ENCODE results near the gene SOST.
"Not testable (repeated sequence)": the region's sequence is repeated elsewhere in the genome, so short reads cannot be mapped to it uniquely, and the experiment has no call there.

Gene SOST

DNA sequence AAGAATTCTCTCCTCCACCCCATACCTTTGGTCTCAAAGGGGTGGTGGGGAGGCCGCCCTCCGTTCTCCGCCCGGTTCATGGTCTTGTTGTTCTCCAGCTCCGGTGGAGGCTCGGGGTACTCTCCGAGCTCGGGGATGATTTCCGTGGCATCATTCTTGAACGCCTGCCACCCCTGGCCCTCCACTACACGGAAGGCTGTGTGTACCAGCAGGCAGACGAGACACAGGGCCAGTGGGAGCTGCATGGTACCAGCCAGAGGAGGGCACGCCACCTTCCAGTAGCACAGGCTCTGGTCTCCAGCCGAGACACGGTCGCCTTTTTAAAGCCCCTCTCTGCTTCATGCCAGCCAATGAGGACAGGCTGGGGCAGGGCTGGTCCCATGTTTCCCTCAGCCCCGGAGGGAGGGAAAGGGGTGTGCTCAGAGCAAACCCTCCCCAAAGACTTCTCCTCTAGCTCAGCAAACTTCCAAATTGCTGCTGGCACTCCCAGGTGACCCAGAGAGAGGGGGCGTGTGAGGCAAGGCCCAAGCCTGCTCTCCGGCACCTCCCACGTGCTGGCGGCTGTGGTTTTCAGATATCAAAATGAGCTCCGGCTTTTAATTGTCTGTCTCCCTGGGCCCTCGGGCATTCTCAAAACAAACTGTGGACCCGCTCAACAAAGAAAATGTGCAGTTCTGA, at the start of gene SOST:
TSS of gene SOST (minus strand) at position 295 of the 678 bp plus-strand sequence. CDS start at position 245, 50 bp downstream.
- H3K4me3 ChIP-seq (ENCODE audit: low read depth, low read length), result no peak within 1 kb of the TSS

DNA sequence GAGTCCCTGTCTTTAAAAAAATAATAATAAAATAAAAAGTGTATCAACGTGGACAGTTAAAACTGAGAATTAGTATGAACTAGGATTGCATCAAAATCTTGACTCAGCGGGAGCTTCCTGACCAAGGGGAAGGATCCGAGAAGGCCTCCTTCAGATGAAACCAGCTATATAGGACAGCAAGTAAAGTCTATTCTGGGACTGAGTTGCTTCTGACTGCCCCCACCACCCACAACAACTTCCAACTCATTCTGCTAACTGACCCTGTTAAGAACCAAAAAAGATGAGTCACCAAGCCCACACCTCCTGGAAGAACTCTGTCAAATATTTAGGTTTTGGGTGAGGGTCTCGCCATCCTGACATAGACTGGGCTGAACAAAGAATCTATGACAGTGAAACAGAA, 49.5 kb upstream of the SOST start:
- no peak overlapping the region for H3K4me3 ChIP-seq (ENCODE audit: low read depth, low read length)

DNA sequence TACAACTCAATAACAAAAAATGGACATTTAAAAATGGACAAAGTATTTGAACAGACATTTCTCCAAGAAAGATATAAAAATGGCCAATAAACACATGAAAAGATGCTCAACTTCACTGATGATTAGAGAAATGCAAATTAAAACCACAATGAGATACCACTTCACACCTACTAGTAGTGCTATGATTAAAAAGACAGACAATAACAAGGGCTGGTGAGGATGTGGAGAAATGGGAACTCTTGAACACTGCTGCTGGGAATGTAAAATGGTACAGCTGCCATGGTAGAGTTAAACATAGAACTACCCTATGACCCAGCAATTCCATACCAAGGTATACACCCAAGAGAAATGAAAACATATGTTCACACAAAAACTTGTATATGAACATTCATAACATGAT, 46.5 kb upstream of the SOST start:
- no peak overlapping the region for H3K4me3 ChIP-seq (ENCODE audit: low read depth, low read length)

DNA sequence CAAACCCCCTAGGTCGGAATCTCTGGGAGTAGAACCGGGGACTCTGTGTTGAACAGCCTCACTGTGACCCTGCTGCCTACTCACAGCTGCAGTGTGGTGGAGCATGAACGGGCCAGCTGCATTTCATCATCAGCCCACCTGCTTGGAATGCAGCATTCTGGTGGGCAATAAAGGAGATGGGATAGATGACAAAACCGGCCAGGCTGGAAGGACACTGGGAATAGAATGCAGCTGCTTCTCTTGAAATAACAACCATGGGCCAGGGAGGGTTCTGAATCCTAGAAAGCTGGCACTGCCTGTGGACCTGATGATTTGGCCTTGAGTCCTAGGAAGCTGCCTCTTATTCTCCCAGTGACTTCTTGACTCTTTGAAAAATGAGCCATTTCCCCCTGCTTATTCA, 45.2 kb upstream of the SOST start:
- H3K4me3 ChIP-seq (ENCODE audit: low read depth, low read length), result no peak overlapping the region

DNA sequence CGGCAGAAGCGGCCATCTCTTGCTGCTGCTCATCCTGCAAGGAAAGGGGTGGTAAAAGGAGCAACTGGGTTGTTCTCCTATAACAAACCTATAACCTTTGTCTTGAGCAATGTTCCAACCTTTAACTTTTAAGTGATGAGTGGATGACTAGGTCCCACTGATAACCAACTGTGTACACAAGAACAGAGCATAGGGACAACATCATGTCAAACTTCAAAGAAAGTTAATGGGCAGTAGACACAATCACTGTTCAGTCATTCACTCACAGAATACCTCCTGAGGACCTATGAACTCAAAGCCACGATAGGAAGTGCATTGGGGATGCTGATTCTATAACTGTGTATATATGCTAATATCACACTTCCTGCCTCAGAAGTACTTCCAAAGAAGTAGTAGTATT, 43.3 kb upstream of the SOST start:
- H3K4me3 ChIP-seq (ENCODE audit: low read depth, low read length), result no peak overlapping the region

DNA sequence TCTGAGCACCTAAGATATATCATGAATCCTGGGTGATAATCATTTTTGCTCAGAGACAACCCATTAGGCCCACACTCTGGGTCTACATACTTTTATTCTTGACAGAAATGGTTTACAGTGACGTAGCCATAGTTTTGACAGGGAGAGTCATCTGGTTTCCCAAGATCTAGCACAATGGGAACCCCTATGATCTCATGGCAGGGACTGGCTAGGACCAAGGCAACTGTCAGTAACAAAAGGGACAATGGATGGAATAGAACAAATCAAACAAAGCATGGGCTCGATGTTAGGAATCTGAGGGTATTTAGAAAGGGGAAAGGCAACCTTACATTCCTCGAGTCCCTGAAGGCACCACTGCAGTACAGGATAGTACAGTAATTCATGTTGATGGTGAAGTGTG, 42.1 kb upstream of the SOST start:
- no peak overlapping the region for H3K4me3 ChIP-seq (ENCODE audit: low read depth, low read length)

DNA sequence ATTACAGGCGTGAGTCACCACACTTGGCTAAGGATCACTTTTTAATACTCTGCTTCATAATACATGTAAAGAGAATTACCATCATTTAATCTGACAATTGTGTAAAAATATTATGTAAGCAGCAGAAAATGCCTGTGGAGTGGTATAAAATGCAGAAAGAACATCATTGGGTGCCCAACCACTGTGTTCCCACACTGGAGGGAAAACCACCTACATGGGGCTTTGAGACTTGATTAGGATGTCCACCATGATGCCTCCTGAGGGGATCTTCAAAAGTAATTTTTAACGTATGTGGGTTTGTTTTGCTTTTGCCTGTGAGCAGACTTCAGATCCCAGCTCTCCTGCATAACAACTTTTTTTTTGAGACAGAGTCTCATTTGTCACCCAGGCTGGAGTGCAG, 40.5 kb upstream of the SOST start:
- no peak overlapping the region for H3K4me3 ChIP-seq (ENCODE audit: low read depth, low read length)

DNA sequence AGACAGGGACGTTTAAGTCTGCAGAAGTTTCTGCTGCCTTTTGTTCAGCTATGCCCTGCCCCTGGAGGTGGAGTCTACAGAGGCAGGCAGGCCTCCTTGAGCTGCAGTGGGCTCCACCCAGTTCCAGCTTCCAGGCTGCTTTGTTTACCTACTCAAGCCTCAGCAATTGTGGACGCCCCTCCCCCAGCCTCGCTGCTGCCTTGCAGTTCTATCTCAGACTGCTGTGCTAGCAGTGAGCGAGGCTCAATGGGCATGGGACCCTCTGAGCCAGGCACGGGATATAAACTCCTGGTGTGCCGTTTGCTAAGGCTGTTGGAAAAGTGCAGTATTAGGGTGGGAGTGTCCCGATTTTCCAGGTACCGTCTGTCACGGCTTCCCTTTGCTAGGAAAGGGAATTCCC, 39.4 kb upstream of the SOST start:
- not testable (repeated sequence) for H3K4me3 ChIP-seq (ENCODE audit: low read depth, low read length)

DNA sequence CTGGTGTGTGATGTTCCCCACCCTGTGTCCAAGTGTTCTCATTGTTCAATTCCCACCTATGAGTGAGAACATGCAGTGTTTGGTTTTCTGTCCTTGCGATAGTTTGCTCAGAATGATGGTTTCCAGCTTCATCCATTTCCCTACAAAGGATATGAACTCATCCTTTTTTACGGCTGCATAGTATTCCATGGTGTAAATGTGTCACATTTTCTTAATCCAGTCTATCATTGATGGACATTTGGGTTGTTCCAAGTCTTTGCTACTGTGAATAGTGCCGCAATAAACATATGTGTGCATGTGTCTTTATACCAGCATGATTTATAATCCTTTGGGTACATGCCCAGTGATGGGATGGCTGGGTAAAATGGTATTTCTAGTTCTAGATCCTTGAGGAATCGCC, 34.1 kb upstream of the SOST start:
- H3K4me3 ChIP-seq (ENCODE audit: low read depth, low read length), result not testable (repeated sequence)

DNA sequence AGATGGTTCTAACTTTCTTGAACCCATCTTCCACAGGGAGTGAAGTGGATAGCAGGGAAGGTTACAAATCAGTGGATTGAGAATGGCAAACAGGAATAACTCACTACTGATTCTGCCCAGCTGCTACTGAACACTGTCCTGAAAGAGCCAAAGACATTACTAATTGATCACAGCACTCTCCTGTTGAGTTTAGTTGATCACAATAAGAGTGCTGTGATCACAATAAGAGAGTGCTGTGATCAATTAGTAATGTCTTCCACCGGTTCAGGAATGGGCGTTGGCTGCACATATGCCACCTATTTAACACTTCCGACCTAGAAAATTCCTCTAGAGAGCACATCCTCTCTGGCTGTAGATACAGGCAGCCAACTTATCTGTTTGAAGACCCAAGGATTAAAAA, 33.0 kb upstream of the SOST start:
- no peak overlapping the region for H3K4me3 ChIP-seq (ENCODE audit: low read depth, low read length)

DNA sequence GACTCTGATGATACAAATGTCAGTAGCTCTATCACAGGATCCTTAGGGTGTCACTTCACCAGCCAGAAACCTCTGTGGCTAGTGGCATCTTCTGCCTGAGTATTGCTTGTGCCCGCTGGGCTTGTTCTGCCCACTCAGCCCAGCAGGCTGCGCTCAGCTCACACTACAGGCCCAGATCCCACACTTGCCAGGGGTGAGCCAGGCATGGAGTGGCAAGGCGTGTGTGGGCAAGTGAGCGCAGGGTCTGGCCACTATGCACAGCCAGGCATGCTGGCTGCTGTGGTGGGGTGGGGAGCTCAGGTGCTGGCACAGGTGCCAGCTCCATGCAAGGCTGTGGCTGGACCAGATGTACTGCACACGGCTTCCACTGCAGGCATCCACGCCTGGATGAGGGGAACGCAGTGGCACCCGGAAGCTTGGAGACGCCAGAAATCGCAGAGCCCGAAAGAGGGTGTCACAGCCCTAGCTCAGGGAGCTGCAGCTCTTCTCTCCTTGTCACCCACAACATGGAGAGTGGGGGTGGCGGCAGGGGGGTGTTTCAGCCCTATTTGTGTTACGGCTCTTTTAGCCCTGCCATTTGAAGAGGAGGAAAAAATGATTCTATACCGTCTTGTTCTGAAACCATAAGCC, 31.8 kb upstream of the SOST start:
- H3K4me3 ChIP-seq (ENCODE audit: low read depth, low read length), result no peak overlapping the region

DNA sequence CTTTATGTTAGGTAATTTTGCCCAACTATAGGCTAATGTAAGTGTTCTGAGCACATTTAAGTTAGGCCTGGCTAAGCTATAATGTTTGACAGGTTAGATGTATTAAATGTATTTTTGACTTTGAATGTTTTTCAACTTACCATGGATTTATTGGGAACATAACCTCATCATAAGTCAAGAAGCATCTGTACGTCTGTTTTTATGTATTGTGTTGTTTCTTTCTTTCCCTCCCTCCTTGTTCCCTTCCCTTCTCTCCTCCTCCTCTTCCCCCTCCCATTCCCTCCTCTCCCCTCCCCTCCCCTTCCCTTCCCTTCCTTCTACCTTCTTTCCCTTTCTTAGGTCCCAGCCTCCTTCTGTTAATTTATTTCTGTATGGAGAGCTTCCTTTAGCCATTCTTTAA, 30.9 kb upstream of the SOST start:
- H3K4me3 ChIP-seq (ENCODE audit: low read depth, low read length), result no peak overlapping the region

DNA sequence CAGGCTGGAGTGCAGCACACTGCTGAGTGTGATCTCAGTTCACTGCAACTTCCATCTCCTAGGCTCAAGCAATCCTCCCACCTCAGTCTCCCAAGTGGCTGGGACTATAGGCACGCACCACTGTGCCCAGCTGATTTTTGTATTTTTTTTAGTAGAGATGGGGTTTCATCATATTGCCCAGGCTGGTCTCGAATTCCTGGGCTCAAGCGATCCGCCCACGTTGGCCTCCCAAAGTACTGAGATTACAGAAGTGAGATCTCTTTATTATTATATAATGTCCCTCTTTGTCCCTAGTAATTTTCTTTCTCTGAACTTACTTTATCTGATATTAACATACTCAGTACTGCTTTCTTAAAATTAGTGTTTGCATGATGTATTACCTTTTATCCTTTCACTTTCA, 29.9 kb upstream of the SOST start:
- no peak overlapping the region for H3K4me3 ChIP-seq (ENCODE audit: low read depth, low read length)

DNA sequence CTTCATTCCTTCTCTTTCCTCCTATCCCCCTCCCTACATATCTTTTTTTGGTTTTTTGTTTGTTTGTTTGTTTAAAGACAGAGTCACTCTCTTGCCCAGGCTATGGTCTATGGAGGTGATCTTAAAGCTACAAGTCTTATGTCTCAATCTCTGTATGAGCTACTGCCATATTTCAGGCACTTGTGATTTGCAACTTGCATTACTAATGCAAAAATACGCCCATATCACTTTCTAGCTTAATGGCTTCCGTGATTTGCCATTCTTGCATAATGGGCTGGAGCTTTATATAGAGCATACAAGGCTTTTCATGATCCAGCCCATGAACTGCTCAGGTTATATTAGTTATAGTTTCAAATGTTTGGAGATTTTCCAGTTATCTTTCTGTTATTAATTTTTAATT, 29.1 kb upstream of the SOST start:
- no peak overlapping the region for H3K4me3 ChIP-seq (ENCODE audit: low read depth, low read length)

DNA sequence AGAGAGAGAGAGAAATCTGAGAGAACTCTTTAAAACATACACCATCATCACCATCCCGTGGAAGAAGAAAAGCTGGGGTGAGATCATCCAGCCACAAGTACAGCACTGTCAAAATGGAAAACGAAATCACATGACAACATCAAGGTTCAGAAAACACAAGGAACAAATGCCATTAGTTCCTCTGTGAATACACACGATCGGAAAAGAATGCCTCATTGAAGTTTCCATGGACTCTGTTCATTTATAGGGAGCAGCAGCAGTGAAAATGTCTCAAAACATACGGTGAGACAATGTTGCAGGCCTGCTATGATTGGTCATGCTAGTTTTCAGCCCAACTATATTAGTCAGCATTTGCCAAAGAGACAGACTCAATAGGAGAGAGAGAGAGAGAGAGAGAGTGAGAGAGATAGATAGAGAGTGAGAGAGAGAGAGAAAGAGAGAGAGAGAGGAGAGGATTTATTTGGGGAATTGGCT, 26.1 kb upstream of the SOST start:
- no peak overlapping the region for H3K4me3 ChIP-seq (ENCODE audit: low read depth, low read length)

DNA sequence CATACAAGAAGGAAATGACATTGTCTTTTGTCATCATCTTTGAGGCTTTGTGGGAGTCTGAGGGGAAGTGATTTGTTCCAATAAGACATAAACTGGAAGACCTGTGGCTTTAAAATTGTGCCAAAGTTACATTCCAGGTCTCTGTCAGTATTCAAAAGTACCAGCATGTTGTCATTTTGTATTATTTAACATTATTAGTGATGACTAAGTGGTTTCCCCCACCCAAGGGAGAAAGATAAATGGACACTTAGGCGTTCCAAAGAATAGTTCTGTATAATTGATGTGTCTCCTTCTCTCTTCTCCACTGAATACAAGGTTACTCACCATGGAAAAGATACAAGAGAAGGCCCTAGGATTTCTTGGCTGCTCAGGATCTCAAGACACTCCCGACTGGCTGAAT, 25.5 kb upstream of the SOST start:
- no peak overlapping the region for H3K4me3 ChIP-seq (ENCODE audit: low read depth, low read length)

DNA sequence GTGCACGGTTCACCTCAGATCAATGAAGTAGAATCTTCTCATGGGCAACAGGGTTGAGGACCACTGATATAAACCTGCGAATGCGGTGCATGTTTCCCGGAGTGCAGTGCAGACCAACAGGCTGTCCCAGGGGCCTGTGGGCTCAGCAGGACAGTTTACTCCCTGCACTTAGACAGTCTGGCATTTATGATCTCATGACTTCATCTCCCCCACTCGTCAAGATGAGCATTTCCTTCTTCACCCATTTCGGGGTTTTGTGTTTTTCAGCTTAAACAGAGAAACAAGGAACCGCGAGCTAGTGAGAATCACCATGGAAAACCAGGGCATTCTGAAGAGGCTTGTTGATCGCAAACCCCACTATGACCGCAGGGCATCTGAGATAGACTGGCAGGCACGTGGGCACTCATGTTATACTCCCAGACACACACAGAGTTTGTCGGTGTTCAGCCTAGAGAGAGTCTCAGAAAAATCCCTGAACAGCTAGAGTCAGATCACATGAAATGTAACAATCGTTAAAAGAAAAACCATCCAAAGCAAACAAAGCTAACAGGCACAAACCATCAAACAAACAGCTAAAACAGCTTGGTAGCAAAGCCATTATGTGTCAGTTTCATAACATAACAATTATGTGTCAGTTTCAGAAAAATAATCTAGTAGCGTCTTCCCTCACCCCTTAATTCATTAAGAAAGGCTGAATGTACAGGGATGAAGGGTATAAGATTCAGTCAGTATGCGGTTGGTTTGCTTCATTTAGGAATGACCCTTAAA, 24.5 kb upstream of the SOST start:
- no peak overlapping the region for H3K4me3 ChIP-seq (ENCODE audit: low read depth, low read length)

DNA sequence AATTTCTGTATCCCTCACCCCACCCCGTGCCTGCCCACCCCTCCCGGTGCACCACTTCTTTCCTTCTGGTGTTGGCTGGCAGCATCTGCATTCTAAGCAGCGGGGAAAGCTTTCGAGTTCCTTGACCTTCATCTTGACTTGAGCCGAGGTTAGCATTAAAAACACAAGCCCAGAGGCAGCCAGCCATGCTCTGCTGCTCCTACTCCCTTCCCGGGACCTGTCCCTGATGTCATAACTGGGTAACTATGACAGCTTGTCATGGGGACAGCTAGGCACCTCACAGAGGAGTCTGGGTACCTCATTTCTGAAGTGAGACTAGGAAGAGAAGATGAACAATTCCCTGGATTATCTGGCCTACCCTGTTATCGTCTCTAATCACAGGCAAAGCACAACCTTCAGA, 21.5 kb upstream of the SOST start, which contains the start of gene CFAP97D1:
TSS of gene CFAP97D1 (plus strand) at position 301 of the 400 bp plus-strand sequence. CDS start at position 329, 28 bp downstream.
- H3K4me3 ChIP-seq (ENCODE audit: low read depth, low read length), result peak within 1 kb of the TSS; percentile 78

DNA sequence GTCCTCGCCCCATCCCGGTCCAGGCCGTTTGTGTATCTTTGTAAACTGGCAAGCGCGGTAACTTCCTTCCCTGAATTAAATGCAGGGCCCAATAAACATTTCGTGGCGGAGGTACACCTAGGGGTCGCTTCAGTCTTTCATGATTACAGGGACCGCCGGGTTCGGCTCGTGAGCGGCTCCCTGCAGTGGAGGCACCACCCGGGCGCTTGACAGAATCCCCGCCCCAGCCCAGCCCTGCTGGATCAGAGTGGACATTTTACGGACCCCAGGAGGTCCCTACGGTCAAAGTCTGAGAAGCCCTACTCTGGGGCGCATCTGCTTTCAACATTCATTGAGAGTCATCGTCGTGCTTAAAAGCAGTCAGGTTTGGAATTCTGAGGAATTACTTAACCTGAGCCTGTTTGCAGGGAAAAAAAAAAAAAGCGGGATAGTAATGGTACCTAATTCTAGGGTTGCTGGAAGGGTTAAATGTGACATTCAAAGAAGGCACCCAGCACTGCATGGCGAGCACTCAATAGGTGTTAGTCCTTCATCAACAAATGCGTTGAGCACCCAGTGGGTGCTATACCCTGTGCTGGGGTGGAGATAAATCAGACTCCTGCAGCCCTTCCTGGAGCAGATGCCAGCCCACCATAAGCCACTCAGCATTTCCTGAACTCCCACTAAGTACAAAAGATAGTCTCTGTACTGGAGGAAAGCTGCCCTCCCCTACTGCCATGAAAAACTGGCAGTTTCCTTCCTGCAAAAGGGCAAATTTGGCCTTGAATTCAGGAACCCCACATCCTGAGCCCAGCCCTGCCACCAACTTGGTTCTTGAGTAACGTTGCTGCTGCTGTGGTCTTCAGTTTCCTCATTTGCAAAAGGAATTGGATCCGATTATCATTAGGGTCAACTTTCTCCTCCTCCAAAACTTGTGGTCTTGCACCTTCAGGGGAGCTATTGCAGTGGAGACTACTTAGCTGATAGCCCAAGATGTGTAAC, 20.8 kb upstream of the SOST start:
- peak overlapping the region; percentile 78 for H3K4me3 ChIP-seq (ENCODE audit: low read depth, low read length)

DNA sequence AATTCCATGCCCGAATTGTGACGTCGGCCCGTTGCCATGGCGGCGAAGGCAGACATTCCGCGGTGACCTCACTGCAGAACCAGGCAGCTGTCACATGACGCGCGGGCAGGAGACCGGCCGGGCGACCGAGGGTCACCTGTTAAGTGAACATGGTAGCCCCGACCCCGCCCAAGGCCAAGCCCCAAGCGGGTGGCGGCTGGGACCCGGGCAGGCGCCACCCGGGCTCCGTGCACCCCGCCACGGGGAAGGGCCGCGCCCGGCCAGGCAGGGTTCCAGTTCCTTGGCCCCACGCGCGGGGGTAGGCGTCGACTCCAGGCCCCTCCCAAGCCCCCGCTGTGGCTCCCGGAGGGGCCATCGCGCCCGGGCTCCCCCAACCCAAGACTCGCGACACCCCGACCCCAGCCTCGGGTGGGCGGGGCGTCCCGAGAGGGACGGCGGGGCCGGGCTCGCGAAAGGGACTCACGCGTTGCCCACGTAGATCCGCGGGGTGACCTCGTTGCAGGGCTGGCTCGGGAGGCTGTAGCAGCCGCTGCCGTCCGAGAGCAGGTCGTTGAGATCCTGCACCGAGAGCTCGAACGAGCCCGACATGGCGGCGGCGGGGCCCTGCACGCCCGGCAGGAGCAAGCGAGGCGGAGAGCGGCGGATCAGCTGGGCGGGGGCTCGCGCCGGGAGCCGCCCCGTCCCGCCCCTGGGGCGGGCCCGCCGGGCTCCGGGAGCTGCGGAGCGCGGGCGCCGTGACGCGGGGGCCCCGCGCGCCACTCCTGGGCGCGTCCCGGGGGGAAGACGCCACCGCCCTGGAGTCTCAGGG, 19.9 kb upstream of the SOST start, which contains the start of gene DUSP3:
TSS of gene DUSP3 (minus strand) at position 641 of the 808 bp plus-strand sequence. CDS start at position 588, 53 bp downstream.
- H3K4me3 ChIP-seq (ENCODE audit: low read depth, low read length), result peak within 1 kb of the TSS; percentile 78
